ENCODE results near the gene DCDC2B.

- TF ChIP-seq, protein P1, sequence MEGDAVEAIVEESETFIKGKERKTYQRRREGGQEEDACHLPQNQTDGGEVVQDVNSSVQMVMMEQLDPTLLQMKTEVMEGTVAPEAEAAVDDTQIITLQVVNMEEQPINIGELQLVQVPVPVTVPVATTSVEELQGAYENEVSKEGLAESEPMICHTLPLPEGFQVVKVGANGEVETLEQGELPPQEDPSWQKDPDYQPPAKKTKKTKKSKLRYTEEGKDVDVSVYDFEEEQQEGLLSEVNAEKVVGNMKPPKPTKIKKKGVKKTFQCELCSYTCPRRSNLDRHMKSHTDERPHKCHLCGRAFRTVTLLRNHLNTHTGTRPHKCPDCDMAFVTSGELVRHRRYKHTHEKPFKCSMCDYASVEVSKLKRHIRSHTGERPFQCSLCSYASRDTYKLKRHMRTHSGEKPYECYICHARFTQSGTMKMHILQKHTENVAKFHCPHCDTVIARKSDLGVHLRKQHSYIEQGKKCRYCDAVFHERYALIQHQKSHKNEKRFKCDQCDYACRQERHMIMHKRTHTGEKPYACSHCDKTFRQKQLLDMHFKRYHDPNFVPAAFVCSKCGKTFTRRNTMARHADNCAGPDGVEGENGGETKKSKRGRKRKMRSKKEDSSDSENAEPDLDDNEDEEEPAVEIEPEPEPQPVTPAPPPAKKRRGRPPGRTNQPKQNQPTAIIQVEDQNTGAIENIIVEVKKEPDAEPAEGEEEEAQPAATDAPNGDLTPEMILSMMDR (conservative IDR thresholded peaks at IDR 0.05; ENCODE audit: low read depth in 2 of 2), result no peak
- no peak for TF ChIP-seq NANOG (IDR thresholded peaks at IDR 0.05; ENCODE audit: borderline replicate concordance)
- no peak for TF ChIP-seq POLR2AphosphoS5 (IDR thresholded peaks at IDR 0.05; ENCODE audit: low read depth)
- TF ChIP-seq EZH2 (IDR thresholded peaks at IDR 0.05; ENCODE audit: low read depth, unreplicated experiment), result no peak
- TF ChIP-seq CREB1 (CRISPR knock-in tag; IDR thresholded peaks at IDR 0.05; ENCODE audit: low read depth), result no peak
- TF ChIP-seq, protein P2, sequence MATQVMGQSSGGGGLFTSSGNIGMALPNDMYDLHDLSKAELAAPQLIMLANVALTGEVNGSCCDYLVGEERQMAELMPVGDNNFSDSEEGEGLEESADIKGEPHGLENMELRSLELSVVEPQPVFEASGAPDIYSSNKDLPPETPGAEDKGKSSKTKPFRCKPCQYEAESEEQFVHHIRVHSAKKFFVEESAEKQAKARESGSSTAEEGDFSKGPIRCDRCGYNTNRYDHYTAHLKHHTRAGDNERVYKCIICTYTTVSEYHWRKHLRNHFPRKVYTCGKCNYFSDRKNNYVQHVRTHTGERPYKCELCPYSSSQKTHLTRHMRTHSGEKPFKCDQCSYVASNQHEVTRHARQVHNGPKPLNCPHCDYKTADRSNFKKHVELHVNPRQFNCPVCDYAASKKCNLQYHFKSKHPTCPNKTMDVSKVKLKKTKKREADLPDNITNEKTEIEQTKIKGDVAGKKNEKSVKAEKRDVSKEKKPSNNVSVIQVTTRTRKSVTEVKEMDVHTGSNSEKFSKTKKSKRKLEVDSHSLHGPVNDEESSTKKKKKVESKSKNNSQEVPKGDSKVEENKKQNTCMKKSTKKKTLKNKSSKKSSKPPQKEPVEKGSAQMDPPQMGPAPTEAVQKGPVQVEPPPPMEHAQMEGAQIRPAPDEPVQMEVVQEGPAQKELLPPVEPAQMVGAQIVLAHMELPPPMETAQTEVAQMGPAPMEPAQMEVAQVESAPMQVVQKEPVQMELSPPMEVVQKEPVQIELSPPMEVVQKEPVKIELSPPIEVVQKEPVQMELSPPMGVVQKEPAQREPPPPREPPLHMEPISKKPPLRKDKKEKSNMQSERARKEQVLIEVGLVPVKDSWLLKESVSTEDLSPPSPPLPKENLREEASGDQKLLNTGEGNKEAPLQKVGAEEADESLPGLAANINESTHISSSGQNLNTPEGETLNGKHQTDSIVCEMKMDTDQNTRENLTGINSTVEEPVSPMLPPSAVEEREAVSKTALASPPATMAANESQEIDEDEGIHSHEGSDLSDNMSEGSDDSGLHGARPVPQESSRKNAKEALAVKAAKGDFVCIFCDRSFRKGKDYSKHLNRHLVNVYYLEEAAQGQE (IDR thresholded peaks at IDR 0.05; ENCODE audit: unreplicated experiment), result no peak
Observed at GRCh38 chr1:32192220-32192948, 16.5 kb upstream of the DCDC2B start.

All from GM23338 (cell line).